PC-9 (cell line): ENCODE results near the gene CRYBG1. TPM values are rescaled to one million over a fixed set of nuclear protein-coding genes. Genes with fewer than 3 reads are reported as not detected.
A peak's percentile ranks its signal among the peaks of the same experiment; 100 is the strongest.

Experiments used
- BruUV-seq: library from RNA; stranded (reverse); fragments of 400-500 nt; replicated peaks from 2 replicates; lab custom pipeline; 2021; lab: Mats Ljungman, UMichigan
- CTCF ChIA-PET: fragments of 300-600 bp; sonication (Branson Sonifier 250); formaldehyde crosslinking; loops from one replicate; lab custom pipeline; 2022; ENCODE audit warnings: antibody characterized with exemption; lab: Charles Lee
- POLR2A ChIA-PET: fragments of 300-600 bp; sonication (Branson Sonifier 250); formaldehyde crosslinking; loops from one replicate; lab custom pipeline; 2022; ENCODE audit warnings: antibody characterized with exemption; ENCODE audit not compliant: unreplicated experiment; lab: Charles Lee
- DNase-seq, 2 experiments: peaks; one replicate each; pipeline versions ENCODE4 v3.0.0 to v3.0.0-alpha.2; 2015 to 2022; ENCODE audit warnings: mixed read lengths in 1 of 2
- H2AFZ ChIP-seq: fragments of 200-600 bp; sonication (generic); 2 replicates; pipeline ENCODE4 v1.8.1; 2017; ENCODE audit warnings: antibody characterized with exemption
- H3F3A ChIP-seq: fragments of 200-600 bp; sonication (generic); 2 replicates; pipeline ENCODE4 v1.8.1; 2017; ENCODE audit warnings: antibody characterized with exemption, mild to moderate bottlenecking, low read depth; ENCODE audit not compliant: insufficient read depth
- H3K27ac ChIP-seq: fragments of 200-600 bp; sonication (generic); 2 replicates; pipeline ENCODE4 v1.6.1; 2016; ENCODE audit warnings: mixed run types
- H3K27me3 ChIP-seq: fragments of 200-600 bp; sonication (generic); 2 replicates; pipeline ENCODE4 v1.6.1; 2016; ENCODE audit warnings: low read depth, mixed run types; ENCODE audit not compliant: insufficient read depth
- H3K36me3 ChIP-seq: fragments of 200-600 bp; sonication (generic); 2 replicates; pipeline ENCODE4 v1.6.1; 2016; ENCODE audit warnings: low read depth, mixed run types
- H3K4me1 ChIP-seq: fragments of 200-600 bp; sonication (generic); replicated peaks from 2 replicates; pipeline ENCODE4 v1.6.1; 2016; ENCODE audit warnings: mixed run types; ENCODE audit not compliant: insufficient read depth
- H3K4me2 ChIP-seq: fragments of 200-600 bp; sonication (generic); 2 replicates; pipeline ENCODE4 v1.6.1; 2017; ENCODE audit warnings: mixed run types
- H3K4me3 ChIP-seq: fragments of 200-600 bp; sonication (generic); 2 replicates; pipeline ENCODE4 v1.6.1; 2016; ENCODE audit warnings: mixed run types
- H3K79me2 ChIP-seq: fragments of 200-600 bp; sonication (generic); 2 replicates; pipeline ENCODE4 v1.6.1; 2017; ENCODE audit warnings: low read depth, mixed run types
- H3K9me2 ChIP-seq: fragments of 200-600 bp; sonication (generic); 2 replicates; pipeline ENCODE4 v1.8.1; 2017; ENCODE audit warnings: mild to moderate bottlenecking; ENCODE audit not compliant: insufficient read depth
- H3K9me3 ChIP-seq: fragments of 200-600 bp; sonication (generic); 2 replicates; pipeline ENCODE4 v1.8.1; 2016; ENCODE audit warnings: low read depth; ENCODE audit not compliant: insufficient read depth
- H4K20me1 ChIP-seq: fragments of 200-600 bp; sonication (generic); 2 replicates; pipeline ENCODE4 v1.8.1; 2017; ENCODE audit not compliant: insufficient read depth
- CTCF ChIP-seq: fragments of 200-600 bp; sonication (generic); conservative IDR thresholded peaks from 2 replicates; pipeline ENCODE4 v1.6.1; 2017; ENCODE audit warnings: mixed run types, antibody characterized with exemption, mild to moderate bottlenecking, moderate library complexity
- EZH2 ChIP-seq: fragments of 200-600 bp; sonication (generic); IDR thresholded peaks from 2 replicates; pipeline ENCODE4 v1.8.0; 2017; ENCODE audit warnings: antibody characterized with exemption, low read depth
- intact Hi-C: fragments of 100-400 bp; cut with micrococcal nuclease; formaldehyde crosslinking; loops from one replicate; pipeline ENCODE4 v1.10.0; 2022; ENCODE audit not compliant: unreplicated experiment
- total RNA-seq: library from RNA; stranded (reverse); gene quantifications from 2 replicates; pipeline ENCODE4 v1.2.3, GENCODE V29; 2021

The CRYBG1 gene
- total RNA-seq, 1 experiment from 2014 or later, result 49.3 TPM

- ChIA-PET POLR2A (no interaction called here), CTCF (no interaction called here)
- Histone ChIP-seq H3K79me2 (peaks cover 5% of the 10 kb centered on the region; the same call in 1 of the 2 replicates), H2AFZ (no peak overlapping the region), H3K4me1 (peaks cover 59% of the 10 kb centered on the region), H3K27me3 (no peaks in the 10 kb centered on the region), H4K20me1 (no peaks in the 10 kb centered on the region), H3K4me2 (no peak overlapping the region; the same call in 1 of the 2 replicates), H3K9me3 (peaks cover 6% of the 10 kb centered on the region; the same call in 1 of the 2 replicates), H3K4me3 (no peak overlapping the region), H3K9me2 (no peaks in the 10 kb centered on the region), H3F3A (peaks cover 15% of the 10 kb centered on the region), H3K27ac (peak overlapping the region; percentile 45), H3K36me3 (no peaks in the 10 kb centered on the region)
- DNase-seq, result peak in 1 of 2 experiments; percentile 79
- intact Hi-C loops, result no loop called here
- no peak for TF ChIP-seq EZH2
- TF ChIP-seq CTCF, result no peak
- no TSS peak for BruUV-seq
Measured at GRCh38 chr6:106473812-106474211, 113.3 kb downstream of the CRYBG1 start.

GRCh38 chr6:106474466-106474865 lies 113.9 kb downstream of the CRYBG1 start:
- ChIA-PET CTCF (no interaction called here), POLR2A (no interaction called here)
- Histone ChIP-seq H3K4me3 (no peak overlapping the region), H3K4me1 (peaks cover 59% of the 10 kb centered on the region), H3K27me3 (no peaks in the 10 kb centered on the region), H4K20me1 (no peaks in the 10 kb centered on the region), H3K4me2 (no peak overlapping the region), H2AFZ (no peak overlapping the region), H3K9me2 (no peaks in the 10 kb centered on the region), H3K79me2 (peaks cover 5% of the 10 kb centered on the region; the same call in 1 of the 2 replicates), H3K9me3 (peaks cover 6% of the 10 kb centered on the region; the same call in 1 of the 2 replicates), H3K27ac (no peak overlapping the region), H3F3A (peaks cover 15% of the 10 kb centered on the region), H3K36me3 (no peaks in the 10 kb centered on the region)
- intact Hi-C loops, result no loop called here
- no peak for TF ChIP-seq CTCF
- no peak for TF ChIP-seq EZH2
- DNase-seq, result no peak
- no TSS peak for BruUV-seq

GRCh38 chr6:106475284-106475683 lies 114.8 kb downstream of the CRYBG1 start:
- DNase-seq, result no peak
- Histone ChIP-seq H2AFZ (no peak overlapping the region), H3K36me3 (no peaks in the 10 kb centered on the region), H3K9me3 (peaks cover 6% of the 10 kb centered on the region; the same call in 1 of the 2 replicates), H4K20me1 (no peaks in the 10 kb centered on the region), H3K4me2 (no peak overlapping the region), H3K79me2 (peaks cover 5% of the 10 kb centered on the region; the same call in 1 of the 2 replicates), H3F3A (peaks cover 15% of the 10 kb centered on the region), H3K4me1 (peaks cover 51% of the 10 kb centered on the region), H3K9me2 (no peaks in the 10 kb centered on the region), H3K27me3 (no peaks in the 10 kb centered on the region), H3K4me3 (no peak overlapping the region), H3K27ac (peak overlapping the region; percentile 82)
- no TSS peak for BruUV-seq
- ChIA-PET CTCF (interaction anchor here (0.5 kb wide), 2 partner anchors 79 to 574 kb away, joined by 4 to 18 read pairs; no protein-coding TSS in a partner anchor), POLR2A (no interaction called here)
- intact Hi-C loops, result no loop called here
- no peak for TF ChIP-seq CTCF
- TF ChIP-seq EZH2, result no peak
